DMS53 (cell line): ENCODE results near the gene OGFOD2.

Source experiments
- DNase-seq: peaks from one replicate; lab custom pipeline; 2025; lab: John Stamatoyannopoulos, UW

OGFOD2 gene

DNA sequence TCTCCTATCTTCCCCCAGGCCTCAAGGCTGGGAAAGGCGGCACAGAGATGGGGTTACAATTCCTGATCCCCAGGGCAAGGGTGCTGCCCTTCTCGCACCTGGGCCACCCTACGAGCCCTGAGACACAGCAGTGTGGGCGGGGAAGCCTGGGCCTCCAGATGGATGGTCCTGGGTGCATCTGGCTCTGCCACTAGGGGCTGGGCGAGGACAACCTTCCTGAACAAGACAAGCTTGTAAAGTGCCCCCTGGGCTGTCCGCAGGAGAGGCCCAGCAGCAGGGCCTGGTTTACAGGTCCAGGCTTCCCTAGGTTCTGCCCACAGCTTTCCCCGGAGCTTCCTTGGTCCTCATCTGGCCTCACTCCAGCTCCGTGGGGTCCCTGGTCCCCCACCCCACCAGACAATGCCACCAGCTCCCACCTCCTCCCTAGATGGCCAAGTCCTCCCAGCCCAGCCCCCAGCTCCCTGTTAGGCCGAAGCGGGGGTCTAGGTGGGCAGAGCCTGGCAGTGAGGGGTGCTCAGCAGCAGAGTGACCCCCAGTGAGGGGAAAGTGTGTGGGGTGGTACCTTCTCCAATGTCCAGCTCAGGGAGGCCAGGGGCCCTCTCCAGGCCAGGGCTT is 14.3 kb downstream of the OGFOD2 start:
- DNase-seq, result no peak

DNA sequence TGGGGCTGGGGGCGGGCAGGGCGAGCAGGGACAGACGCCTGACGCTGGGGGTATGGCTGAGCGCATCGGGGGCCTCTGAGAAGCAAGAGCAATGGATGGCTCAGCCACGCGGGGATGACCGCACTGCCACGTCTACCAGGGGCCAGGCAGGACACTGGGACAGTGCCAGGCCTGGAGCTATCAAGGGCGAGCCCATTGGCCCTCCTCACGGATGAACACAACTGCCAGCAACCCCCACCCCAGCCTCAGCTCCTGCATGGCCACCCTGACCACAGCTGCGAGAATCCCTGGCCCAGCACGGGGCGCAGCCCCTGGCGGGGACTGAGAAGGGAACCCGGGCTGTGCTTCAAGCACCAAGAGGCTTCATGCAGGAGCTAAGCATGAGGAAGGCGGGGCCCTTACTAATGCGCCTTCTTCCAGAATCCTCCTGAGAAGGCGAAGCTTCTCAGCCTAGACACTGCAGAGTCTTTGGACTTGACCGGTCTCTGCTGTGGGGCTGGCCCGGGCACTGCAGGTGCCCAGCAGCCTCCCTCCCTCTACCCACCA is 14.9 kb downstream of the OGFOD2 start:
- DNase-seq, result no peak

GRCh38 chr12:122990561-122990960 is 15.5 kb downstream of the OGFOD2 start:
- DNase-seq, result no peak

GRCh38 chr12:122990961-122991622 is 16.0 kb downstream of the OGFOD2 start:
- no peak for DNase-seq

GRCh38 chr12:122991623-122992275 is 16.7 kb downstream of the OGFOD2 start:
- no peak for DNase-seq

GRCh38 chr12:122992386-122992785 is 17.3 kb downstream of the OGFOD2 start:
- DNase-seq, result no peak

- no peak for DNase-seq
These were observed 19.2 kb downstream of the OGFOD2 start for GRCh38 chr12:122994140-122994675.

DNA sequence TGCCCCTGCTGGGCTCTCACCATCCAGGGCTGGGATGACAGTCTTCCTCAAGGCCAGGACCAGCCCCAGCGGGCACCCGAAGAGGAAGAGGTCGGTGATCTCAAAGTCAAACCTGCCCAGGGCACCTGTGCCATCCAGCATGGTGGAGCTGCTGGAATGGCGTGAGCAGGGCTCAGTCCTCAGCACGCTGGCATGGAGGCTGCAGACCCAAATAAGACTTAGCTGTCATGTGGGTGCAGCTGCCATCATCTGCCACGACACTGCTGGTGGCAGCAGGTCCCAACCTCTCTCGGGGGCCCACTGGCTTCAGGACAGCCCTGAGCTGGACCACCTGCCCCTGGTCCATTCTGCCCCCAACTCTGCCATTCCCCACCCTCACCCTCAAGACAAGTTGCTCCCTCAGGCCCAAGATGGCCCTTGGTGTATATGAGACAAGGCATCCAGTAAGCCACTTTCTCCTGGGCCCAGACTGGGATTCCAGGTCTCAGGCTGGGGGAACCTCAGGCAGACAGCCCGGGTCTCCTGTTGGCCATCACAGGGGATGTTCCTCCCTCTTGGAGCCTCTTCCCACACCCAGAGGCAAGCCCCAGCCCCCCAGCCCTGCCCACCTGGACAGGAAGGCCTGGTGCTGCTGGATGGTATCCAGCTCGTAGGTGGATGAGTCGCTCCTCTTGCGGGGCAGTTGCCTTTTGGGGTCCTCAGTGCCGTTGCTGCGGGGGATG is 19.9 kb downstream of the OGFOD2 start:
- DNase-seq, result no peak

- DNase-seq, result no peak
These were observed 20.6 kb downstream of the OGFOD2 start for GRCh38 chr12:122995503-122996187.

- no peak for DNase-seq
These were observed 21.2 kb downstream of the OGFOD2 start for GRCh38 chr12:122996188-122996601.

DNA sequence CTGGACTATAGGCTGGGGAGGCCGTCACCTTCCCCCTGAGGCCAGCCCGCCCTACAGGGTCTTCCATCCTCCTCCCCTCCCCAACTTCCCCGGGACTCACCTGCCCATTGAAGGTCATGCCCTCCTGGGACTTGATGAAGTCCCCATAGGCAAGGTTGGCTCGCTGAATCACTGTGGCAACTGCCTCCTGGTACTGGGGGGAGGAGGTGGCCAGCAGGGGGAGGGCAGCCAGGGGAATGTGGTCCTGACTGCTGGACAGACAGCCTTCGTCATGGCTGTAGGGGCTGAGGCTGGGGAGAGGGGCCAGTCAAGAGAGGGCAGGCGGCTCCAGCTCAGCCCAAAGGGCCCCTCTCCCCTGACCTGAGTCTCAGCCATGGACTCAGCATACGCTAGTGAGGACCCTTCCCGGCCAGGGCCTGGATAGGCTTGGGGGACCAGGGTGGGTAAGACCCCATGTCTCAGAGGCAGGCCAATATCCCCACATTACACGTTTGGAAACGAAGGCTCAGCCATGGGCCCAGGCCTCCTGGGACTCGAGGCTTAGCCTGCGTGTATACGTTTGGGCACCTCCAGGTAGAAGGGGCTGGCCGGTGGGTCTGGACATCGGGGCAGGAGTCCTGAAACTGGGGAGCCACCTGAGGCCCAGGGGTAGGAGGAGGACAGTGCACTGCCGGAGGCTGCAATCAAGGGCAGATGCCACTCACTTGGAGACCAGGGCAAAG is 21.7 kb downstream of the OGFOD2 start:
- DNase-seq, result no peak

DNA sequence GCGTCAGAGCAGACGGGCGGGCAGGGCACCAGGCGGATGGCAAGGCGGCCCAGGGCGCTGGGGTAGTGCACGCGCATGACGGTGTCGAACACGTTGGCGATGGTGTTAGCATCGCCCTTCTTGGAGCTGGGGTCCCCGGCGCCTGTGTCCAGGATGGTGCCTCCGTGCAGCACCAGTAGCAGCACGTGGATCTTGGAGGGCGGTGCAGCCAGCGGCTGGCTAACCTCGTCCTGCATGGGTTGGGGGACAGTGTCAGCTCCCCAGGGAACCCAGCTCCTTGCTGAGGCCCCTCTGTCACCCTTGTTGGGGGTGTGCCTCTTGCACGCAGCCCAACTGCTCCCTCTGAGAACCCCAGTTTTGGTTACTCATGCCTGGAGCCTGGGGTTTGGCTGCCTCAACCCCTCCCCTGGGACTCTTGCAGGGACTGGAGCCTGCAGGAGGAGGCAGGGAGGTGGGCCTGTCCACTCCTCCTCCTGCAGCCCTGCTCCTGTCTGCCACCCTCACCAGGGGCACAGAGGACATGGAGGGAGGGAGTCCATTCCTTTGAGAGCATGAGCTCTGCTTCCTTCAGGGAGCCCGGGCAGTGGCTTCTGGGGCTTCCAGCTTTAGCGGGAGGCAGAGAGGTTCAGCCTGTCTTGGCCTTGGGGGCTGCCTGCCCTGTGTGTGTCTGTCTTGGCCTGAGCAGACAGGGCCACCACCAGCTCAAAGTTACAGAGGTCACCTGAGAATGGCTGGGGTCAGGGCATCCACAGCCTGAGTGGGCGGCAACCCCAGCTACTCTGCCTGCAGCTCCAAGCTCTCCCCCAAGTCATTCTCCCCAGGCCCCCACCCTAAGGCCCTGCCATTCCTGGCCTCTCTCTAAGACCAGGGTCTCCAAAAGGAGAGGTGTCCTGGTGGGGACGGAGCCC is 22.6 kb downstream of the OGFOD2 start:
- no peak for DNase-seq

DNA sequence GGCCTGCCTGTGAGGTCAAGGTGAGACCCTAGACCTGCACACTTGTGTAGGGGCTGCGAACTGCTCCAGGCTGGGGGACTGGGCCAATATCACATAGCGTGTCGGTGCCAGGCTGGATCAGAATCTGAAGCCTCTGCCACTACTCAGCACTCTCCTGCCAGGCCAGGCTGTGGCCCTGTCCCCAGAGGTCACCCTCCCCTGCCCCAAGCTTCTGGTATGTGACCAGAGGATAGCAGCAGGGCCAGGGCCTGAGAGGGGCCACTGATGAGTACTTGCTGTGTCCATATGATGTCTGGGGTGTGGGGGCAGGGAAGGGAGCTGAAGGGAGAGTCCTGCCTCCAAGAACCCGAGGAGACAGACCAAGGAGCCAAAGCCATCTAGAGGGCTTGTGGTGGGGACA is 23.3 kb downstream of the OGFOD2 start:
- DNase-seq, result no peak

DNA sequence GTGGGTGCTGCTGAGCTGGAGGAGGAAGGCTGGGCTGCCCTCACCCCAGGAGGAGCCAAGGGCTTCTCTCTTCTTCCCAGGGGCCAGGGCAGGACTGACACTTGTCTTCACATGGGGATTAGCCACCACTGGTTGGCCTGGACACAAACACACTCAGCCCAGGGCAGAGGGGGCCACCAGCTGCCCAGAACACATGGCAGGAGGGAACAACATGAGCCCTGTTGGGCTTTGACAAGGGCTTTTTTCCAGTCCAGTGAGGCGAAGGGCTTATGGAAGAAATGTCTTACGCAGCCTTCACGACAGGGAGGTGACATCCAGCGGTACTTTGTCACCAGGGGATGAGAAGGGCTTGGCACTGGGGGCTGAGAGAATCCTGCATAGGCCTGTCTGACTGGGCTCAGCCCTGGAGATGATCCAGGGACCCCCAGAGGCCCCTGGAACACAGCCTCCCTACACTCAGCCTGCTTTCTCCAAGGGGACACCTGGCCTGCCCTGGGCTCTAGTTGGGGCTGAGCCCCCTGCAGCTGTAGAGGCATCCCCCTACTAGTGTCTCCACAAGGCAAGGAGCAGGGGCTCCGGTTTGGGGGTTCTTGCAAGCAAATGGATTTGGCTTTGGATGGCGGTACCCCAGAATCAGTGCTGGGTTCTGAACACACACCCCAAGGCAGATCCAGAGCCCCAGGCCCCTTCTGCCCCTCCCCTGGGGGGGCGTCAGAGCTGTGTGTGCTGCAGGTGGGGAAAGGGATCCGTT is 24.3 kb downstream of the OGFOD2 start:
- no peak for DNase-seq

DNA sequence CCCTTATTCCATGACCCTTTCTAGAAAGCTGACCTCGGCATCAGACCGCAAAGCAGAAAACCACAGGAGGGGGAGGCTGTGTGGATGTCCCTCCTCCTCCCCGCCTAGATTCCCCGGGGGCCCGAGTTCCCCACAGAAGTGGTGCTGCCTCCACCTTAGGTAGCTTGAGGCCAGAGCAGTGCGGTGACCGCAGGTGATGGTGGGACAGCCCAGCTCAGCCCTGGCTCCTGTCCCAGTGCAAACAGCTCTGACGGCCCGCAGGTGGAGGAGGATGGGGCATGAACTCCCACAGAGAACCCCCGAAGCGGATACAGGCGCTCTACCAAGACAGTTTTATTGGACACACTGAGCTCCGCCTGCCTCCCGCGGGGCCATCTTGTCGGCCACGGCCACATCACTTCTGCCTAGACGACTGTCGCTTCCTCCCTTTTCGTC is 25.0 kb downstream of the OGFOD2 start:
- no peak for DNase-seq

DNA sequence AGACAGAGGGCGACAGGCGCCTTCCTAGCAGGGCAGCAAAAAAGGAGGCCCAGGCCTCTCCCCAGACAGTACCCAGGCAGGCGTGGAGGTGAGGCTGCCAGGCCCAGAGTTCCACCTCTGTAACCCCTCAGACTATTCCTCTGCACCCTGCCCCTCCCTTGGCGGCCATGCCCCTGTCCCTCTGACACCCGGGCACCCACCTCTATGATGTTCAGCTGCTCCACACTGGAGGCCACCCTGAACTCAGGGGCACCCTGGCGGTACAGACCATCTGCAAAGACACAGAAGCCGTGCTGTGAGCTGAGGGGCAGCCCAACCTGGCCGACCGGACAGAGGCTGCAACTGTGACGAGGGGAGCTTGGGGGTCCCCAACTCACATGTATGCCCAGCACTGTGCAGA is 25.5 kb downstream of the OGFOD2 start:
- no peak for DNase-seq

GRCh38 chr12:123001464-123001863 is 26.4 kb downstream of the OGFOD2 start:
- no peak for DNase-seq

GRCh38 chr12:123003257-123003656 is 28.2 kb downstream of the OGFOD2 start:
- no peak for DNase-seq

DNA sequence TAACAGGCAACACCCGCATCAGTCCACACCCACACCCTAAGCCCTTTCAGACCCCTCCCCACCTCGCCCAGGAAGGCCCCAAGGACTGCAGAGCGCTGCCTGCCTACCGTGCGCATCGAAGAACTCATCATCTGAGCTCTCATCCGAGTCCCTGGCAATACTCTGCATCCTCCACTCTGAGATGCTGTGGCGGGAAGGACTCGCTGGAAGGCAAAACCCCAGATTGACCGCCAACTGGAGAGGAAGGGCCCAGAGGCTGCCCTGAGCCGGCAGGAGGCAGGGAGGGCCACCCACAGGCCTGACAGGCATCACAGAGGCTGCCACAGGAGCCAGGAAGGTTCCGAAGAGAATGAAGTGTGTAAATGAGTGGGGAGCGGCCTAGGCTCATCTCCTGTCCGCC is 29.2 kb downstream of the OGFOD2 start:
- no peak for DNase-seq
